ENCODE measurements around the gene MZT2B. TPM values are rescaled to one million over a fixed set of nuclear protein-coding genes. Genes with fewer than 3 reads are reported as not detected.
"Not testable (repeated sequence)": the region's sequence is repeated elsewhere in the genome, so short reads cannot be mapped to it uniquely, and the experiment has no call there.

MZT2B gene
- total and polyA plus RNA-seq, 12 donors, result 7.1 to 688 (median 325) TPM

DNA sequence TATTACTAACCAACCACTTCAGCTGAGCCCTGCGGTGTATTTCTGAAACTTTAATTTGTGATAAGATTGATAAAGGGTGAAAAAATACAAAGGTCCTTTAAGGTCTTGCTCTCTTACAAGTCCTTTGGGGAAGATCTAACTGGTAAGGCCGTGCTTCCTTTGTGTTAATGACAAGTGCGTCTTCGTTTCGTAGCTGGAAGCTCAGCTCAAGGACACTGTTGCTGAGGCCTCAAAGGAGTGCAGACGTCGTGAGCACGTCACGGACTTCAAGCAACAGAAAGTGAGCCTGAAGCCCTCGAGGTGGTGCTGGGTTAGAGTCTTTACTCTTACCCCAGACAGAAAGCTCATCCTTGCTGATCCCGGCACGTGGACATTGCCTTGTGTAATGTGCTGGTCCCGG is 25.0 kb downstream of the MZT2B start:
- H3K4me3 ChIP-seq; H3K36me3 ChIP-seq (replicated peaks in 1 of 2); H3K9me3 ChIP-seq (replicated peaks in 1 of 3); intact Hi-C loops (cut with DNase I); H3K27ac ChIP-seq; H3K4me1 ChIP-seq (replicated peaks in 1 of 2); H3K27me3 ChIP-seq: not testable (repeated sequence)
- DNase-seq, result peak in 2 of 7 donors; percentile 11 to 31
- 40 to 65% (median 60%) methylated on average over 10 to 13 of the region's 13 CpGs for WGBS, 4 donors

DNA sequence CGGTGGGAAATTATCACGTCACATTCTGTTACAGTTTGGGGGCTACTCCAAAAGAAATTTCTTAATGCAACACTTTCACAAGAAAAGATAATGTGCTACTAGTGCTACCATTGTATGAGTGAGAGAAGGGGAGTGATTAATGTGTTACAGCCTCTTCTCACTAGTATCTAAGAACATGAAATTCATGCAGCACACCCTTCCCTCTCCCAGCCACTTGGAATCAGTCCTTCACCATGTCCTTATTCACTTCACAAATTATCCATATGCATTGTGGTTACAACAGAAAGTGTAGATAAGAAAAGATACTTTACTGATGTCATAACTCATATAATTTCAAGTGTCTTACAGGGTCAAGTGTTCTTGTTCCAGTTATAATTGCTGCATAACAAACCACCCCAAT is 37.1 kb downstream of the MZT2B start:
- H3K36me3 ChIP-seq (replicated peaks in 1 of 2); H3K27ac ChIP-seq; H3K27me3 ChIP-seq; DNase-seq; H3K9me3 ChIP-seq (replicated peaks in 1 of 3); H3K4me3 ChIP-seq; H3K4me1 ChIP-seq (replicated peaks in 1 of 2); intact Hi-C loops (cut with DNase I): not testable (repeated sequence)
- 75 to 87% (median 83%) methylated on average over 2 of the region's 2 CpGs for WGBS, 4 donors

DNA sequence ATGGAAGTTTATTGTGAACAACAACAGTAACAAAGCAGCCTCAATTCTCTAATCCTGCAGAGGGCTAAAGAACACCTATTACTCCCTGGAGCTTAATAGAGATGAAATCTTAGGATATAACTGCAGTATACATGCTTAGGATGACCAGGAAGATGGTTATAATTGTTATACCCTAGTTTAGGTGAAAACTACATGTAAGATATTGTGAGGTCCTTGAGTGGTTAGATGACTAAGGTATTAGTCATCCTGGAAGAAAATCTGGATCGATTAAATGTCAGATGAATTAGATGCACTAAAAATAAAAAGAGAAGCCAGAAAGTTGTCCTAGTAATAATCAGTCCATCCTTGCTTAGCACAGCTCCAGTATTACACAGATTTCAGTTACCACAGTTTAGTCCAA is 38.4 kb downstream of the MZT2B start:
- intact Hi-C loops (cut with DNase I); H3K27me3 ChIP-seq; H3K9me3 ChIP-seq (replicated peaks in 1 of 3); H3K27ac ChIP-seq; H3K36me3 ChIP-seq (replicated peaks in 1 of 2); H3K4me1 ChIP-seq (replicated peaks in 1 of 2); DNase-seq; H3K4me3 ChIP-seq: not testable (repeated sequence)
- WGBS, 4 donors, result 14 to 40% (median 17%) methylated on average over 1 of the region's 1 CpG; no CpG with 5 or more reads in 1 of the 4 donors

DNA sequence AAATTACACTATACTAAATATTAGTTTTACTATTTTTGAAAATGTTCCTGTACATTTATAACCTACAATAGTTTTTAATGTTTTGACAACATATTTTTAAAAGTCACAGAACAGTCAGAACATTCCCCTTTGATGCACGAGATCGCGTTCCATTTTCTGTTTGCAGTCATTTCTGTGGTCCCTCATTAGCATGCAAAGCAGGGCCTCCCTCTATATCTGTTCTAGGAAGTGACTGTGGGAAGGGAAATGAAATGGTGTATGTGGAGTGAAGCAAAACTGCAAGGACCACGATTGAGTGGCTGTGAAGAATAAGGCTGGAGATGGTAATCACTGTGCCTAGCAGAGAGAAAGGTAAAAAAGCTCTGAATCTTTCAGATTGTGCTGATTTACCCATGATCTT is 40.5 kb downstream of the MZT2B start:
- H3K4me3 ChIP-seq; DNase-seq; H3K27ac ChIP-seq; H3K36me3 ChIP-seq (replicated peaks in 1 of 2); H3K4me1 ChIP-seq (replicated peaks in 1 of 2); H3K27me3 ChIP-seq; H3K9me3 ChIP-seq (replicated peaks in 1 of 3); intact Hi-C loops (cut with DNase I): not testable (repeated sequence)
- WGBS, 4 donors, result 53 to 62% (median 57%) methylated on average over 4 of the region's 4 CpGs

DNA sequence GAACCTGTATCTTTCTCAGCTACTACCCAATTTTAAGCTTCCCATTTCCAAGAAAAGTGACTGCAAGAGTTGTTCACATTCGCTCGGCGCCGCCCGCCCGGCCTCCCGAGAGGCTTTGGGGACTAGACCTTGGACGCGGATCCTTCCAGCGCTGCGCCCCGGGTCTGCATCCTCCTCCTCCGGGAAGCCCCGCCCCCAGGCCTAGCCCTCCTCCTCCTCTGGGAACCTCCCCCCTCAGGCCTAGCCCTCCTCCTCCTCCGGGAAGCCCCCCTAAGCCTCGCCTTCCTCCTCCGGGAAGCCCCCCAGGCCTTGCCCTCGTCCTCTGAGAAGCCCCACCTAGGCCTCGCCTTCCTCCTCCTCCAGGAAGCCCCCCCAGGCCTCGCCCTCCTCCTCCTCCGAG is 45.9 kb downstream of the MZT2B start:
- not testable (repeated sequence) for H3K9me3 ChIP-seq (replicated peaks in 1 of 3)

DNA sequence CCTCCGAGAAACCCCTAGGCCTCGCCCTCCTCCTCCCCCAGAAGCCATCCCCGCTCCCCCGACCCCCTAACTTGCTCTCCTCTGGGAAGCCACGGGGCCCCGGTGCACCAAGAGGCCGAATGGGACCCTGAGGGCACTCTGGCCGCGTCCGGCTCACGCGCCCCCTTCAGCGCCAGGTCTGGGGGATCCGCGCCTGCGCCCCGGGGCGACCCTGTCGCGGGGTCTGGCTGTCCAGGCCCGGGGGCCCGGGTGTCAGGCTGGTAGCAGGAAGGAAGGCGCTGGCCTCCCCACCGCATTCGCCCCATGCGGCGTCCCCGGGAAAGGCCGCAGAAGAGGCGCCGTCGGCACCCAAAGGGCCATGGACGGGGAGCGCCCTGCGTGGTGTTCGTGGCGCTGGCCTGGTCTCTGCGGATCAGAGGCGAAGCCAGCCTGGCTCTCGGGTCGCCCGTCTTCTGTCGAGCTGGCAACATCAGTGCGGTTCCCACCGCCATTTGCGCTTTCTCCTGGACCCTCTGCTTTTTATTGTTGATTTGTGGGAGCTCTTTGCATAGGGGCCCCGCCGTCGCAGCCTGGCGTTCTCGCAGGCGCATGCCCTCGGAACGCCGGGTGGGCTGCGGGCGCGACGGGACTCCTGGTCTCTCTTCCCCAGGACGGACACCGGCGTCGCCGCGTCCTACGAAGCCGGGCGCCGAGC is 46.6 kb downstream of the MZT2B start:
- intact Hi-C loops (cut with DNase I); H3K27me3 ChIP-seq; H3K4me1 ChIP-seq (replicated peaks in 1 of 2); H3K27ac ChIP-seq; H3K9me3 ChIP-seq (replicated peaks in 1 of 3); H3K4me3 ChIP-seq; H3K36me3 ChIP-seq (replicated peaks in 1 of 2); DNase-seq: not testable (repeated sequence)
- whole genome bisulfite sequencing, 4 donors, result 78 to 89% (median 85%) methylated on average over 32 to 69 of the region's 69 CpGs

More for the DNA sequence above, 45.9 kb downstream of the MZT2B start:
- 91 to 92% (median 92%) methylated on average over 11 to 21 of the region's 21 CpGs for whole genome bisulfite sequencing, 4 donors
- DNase-seq; H3K4me3 ChIP-seq; intact Hi-C loops (cut with DNase I); H3K27me3 ChIP-seq; H3K36me3 ChIP-seq (replicated peaks in 1 of 2); H3K4me1 ChIP-seq (replicated peaks in 1 of 2); H3K27ac ChIP-seq: not testable (repeated sequence)

DNA sequence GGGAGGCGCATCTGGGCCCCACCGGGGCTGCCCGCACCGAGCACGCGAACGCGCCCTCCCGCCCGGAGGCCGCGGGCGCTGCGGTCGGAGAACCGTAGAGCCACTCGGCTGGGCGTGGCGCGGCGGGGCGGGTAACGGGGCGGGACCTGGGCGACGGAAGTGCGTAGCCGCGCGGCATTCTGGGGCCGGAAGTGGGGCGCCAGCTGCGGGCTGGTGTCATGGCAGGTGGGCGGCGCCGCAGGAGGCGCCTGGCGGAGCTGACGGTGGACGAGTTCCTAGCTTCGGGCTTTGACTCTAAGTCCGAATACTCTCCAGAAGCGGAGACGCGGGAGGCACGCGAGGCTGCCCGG is 47.1 kb downstream of the MZT2B start:
- H3K27ac ChIP-seq; intact Hi-C loops (cut with DNase I); H3K27me3 ChIP-seq; H3K36me3 ChIP-seq (replicated peaks in 1 of 2); H3K4me3 ChIP-seq; H3K4me1 ChIP-seq (replicated peaks in 1 of 2); H3K9me3 ChIP-seq (replicated peaks in 1 of 3): not testable (repeated sequence)
- DNase-seq, result peak in 4 of 7 donors; percentile 6 to 31 (median 28)
- WGBS, 4 donors, result 29 to 51% (median 48%) methylated on average over 16 to 48 of the region's 48 CpGs

DNA sequence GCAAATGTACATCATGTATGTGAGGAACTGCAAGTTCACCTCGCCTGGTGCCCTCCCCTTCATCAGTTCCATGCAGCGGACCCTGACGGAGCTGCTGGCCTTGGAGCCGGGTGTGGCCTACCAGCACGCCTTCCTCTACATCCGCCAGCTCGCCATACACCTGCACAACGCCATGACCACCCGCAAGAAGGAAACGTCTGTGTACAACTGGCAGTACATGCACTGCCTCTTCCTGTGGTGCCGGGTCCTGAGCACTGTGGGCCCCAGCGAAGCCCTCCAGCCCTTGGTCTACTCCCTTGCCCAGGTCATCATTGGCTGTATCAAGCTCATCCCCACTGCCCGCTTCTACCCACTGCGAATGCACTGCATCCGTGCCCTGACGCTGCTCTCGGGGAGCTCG is 48.3 kb downstream of the MZT2B start:
- H3K9me3 ChIP-seq (replicated peaks in 1 of 3); intact Hi-C loops (cut with DNase I); H3K27me3 ChIP-seq; H3K4me1 ChIP-seq (replicated peaks in 1 of 2); H3K36me3 ChIP-seq (replicated peaks in 1 of 2); H3K27ac ChIP-seq; H3K4me3 ChIP-seq; DNase-seq: not testable (repeated sequence)
- WGBS, 4 donors, result 92 to 95% (median 93%) methylated on average over 10 to 18 of the region's 18 CpGs

DNA sequence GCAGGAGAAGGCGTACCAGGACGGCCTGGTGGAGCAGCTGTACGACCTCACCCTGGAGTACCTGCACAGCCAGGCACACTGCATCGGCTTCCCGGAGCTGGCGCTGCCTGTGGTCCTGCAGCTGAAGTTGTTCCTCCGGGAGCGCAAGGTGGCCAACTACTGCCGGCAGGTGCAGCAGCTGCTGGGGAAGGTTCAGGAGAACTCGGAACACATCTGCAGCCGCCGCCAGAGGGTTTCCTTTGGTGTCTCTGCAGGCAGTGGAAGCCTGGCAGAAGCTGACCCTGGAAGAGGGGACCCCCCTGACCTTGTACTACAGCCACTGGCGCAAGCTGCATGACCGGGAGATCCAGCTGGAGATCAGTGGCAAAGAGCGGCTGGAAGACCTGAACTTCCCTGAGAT is 48.8 kb downstream of the MZT2B start:
- H3K27me3 ChIP-seq; H3K4me3 ChIP-seq; H3K27ac ChIP-seq; H3K4me1 ChIP-seq (replicated peaks in 1 of 2); intact Hi-C loops (cut with DNase I); H3K36me3 ChIP-seq (replicated peaks in 1 of 2); H3K9me3 ChIP-seq (replicated peaks in 1 of 3); DNase-seq: not testable (repeated sequence)
- WGBS, 4 donors, result 88 to 94% (median 92%) methylated on average over 6 to 15 of the region's 15 CpGs

All from adrenal gland (tissue), 12 donors.